ENCODE measurements around the gene PPP1R14B.

DNA sequence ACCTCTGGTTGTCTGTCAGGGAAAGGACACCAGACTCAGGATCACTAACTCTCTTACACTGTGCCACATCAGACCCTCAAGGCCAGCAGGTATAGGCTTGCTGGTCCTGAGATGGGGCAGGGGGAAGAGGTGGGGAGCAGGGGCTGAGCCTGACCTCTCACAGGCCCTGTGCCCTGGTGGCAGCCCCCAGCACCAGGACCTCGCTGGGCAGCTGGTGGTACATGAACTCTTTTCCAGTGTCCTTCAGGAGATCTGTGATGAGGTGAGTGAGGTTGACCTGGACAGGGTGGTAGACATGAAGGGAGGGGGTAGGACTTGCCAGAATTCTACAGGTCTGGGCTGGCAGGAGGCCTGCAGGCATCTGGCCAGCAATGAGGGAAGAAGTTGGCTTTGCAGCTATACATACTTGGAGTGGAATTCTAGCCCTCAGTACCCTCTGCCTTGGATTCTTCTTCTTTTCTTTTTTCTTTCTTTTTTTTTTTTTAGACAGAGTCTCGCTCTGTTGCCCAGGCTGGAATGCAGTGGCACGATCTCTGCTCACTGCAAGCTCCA lies 19.3 kb downstream of the PPP1R14B start:
- no peak for TF ChIP-seq TAF1 (IDR thresholded peaks at IDR 0.05; ENCODE audit: low read depth, low read length)
- no peak for TF ChIP-seq POLR2AphosphoS5 (IDR thresholded peaks at IDR 0.05; ENCODE audit: low read depth, low read length)
